HepG2 (cell line): Measurements from ENCODE around the gene RARRES1. TPM values are rescaled to one million over a fixed set of nuclear protein-coding genes. Genes with fewer than 3 reads are reported as not detected.

Source experiments
- ATAC-seq: fragments of 200-7000 bp; cut with Tn5 transposase; 3 replicates; pipeline ENCODE4 v1.9.1; 2020; ENCODE audit warnings: mild to moderate bottlenecking, moderate library complexity
- BruUV-seq: library from RNA; stranded (reverse); fragments of 400-500 nt; replicated peaks from 2 replicates; lab custom pipeline; 2021; lab: Mats Ljungman, UMichigan
- CTCF ChIA-PET: fragments of 300-600 bp; formaldehyde crosslinking; extraction: SDS; loops from one replicate; lab custom pipeline; 2021; ENCODE audit warnings: low total read pairs, inconsistent platforms, low intra/inter-chr PET ratio; lab: Yijun Ruan, JAX
- POLR2A ChIA-PET: fragments of 350-600 bp; sonication (Branson Sonifier 250); formaldehyde crosslinking; loops from one replicate; lab custom pipeline; 2020; ENCODE audit warnings: antibody characterized with exemption, inconsistent platforms; lab: Yijun Ruan, JAX
- DNase-seq: peaks from one replicate; pipeline ENCODE4 v3.0.0-alpha.2; 2015; ENCODE audit warnings: low spot score
- FAIRE-seq: peaks from 3 replicates; lab custom pipeline; 2011; peaks lifted over from hg19 to GRCh38; lab: Jason Lieb, UNC
- H2AFZ ChIP-seq: one replicate; pipeline ENCODE4 v1.6.1; 2011; ENCODE audit warnings: low read length, inconsistent platforms
- H3K27ac ChIP-seq: fragments of 300-600 bp; 3 replicates; pipeline ENCODE4 v1.8.0; 2011; ENCODE audit warnings: mixed run types, mild to moderate bottlenecking, mixed read lengths, low read length, inconsistent platforms; ENCODE audit not compliant: insufficient read depth; ENCODE audit errors: extremely low read length
- H3K27me3 ChIP-seq, 2 experiments: fragments of 200-600 bp in 1 of 2; 2 replicates in 1 of 2; 3 replicates in 1 of 2; pipeline versions ENCODE4 v1.6.0 to v1.8.0; 2011; ENCODE audit warnings: low read length in 2 of 2, mild to moderate bottlenecking in 2 of 2, moderate library complexity in 2 of 2, inconsistent platforms in 1 of 2; ENCODE audit not compliant: insufficient read depth in 2 of 2, control insufficient read depth in 1 of 2
- H3K36me3 ChIP-seq, 2 experiments: fragments of 200-600 bp in 1 of 2; replicated peaks in 1 of 2; 2 replicates in 1 of 2; 3 replicates in 1 of 2; pipeline versions ENCODE4 v1.5.1 to v1.8.0; 2011; ENCODE audit warnings: low read length in 2 of 2, inconsistent platforms in 1 of 2; ENCODE audit not compliant: insufficient read depth in 2 of 2, control insufficient read depth in 1 of 2
- H3K4me1 ChIP-seq: 2 replicates; pipeline ENCODE4 v1.5.1; 2012; ENCODE audit warnings: low read length, inconsistent platforms; ENCODE audit not compliant: insufficient read depth
- H3K4me2 ChIP-seq: 2 replicates; pipeline ENCODE4 v1.6.0; 2011; ENCODE audit warnings: low read depth, low read length, inconsistent platforms
- H3K4me3 ChIP-seq, 3 experiments: fragments of 200-600 bp in 1 of 3; sonication (generic), shearing (Covaris generic) in 1 of 3; replicated peaks in 1 of 3; 2 replicates each; pipeline ENCODE4 v1.5.1; 2011 to 2016; ENCODE audit warnings: low read length in 3 of 3, inconsistent platforms in 2 of 3, low read depth in 2 of 3, mild to moderate bottlenecking in 2 of 3, control low read depth in 1 of 3, mixed read lengths in 1 of 3; ENCODE audit not compliant: insufficient read depth in 1 of 3
- H3K79me2 ChIP-seq: one replicate; pipeline ENCODE4 v1.6.1; 2011; ENCODE audit warnings: low read length, inconsistent platforms; ENCODE audit not compliant: insufficient read depth
- H3K9ac ChIP-seq: 2 replicates; pipeline ENCODE4 v1.6.0; 2011; ENCODE audit warnings: mild to moderate bottlenecking, low read depth, low read length, inconsistent platforms; ENCODE audit not compliant: insufficient read depth
- H3K9me3 ChIP-seq: 2 replicates; pipeline ENCODE4 v1.5.1; 2012; ENCODE audit warnings: mild to moderate bottlenecking, low read length
- H4K20me1 ChIP-seq: 2 replicates; pipeline ENCODE4 v1.6.0; 2011; ENCODE audit warnings: inconsistent platforms, mild to moderate bottlenecking, low read length, moderate library complexity; ENCODE audit not compliant: insufficient read depth
- ATF1 ChIP-seq: IDR thresholded peaks from 2 replicates; pipeline ENCODE4 v1.6.1; 2016; ENCODE audit warnings: mild to moderate bottlenecking, control low read depth
- ATF7 ChIP-seq, 2 experiments: fragments of 450-650 bp in 1 of 2; sonication (generic) in 1 of 2; formaldehyde crosslinking in 1 of 2; IDR thresholded peaks; 2 replicates each; pipeline versions ENCODE4 v1.4.0 to v1.6.1; 2016 to 2020; ENCODE audit warnings: antibody characterized with exemption in 1 of 2, mild to moderate bottlenecking in 1 of 2, missing genetic modification reagents in 1 of 2
- BCL6 ChIP-seq: IDR thresholded peaks from 2 replicates; pipeline ENCODE4 v1.6.1; 2016; ENCODE audit warnings: missing genetic modification reagents, missing compliant biosample characterization
- CREB1 ChIP-seq, 2 experiments: fragments of 450-650 bp in 1 of 2; IDR thresholded peaks; 2 replicates each; pipeline ENCODE4 v1.6.1; 2016 to 2017; ENCODE audit warnings: control low read depth in 1 of 2, mild to moderate bottlenecking in 1 of 2, missing compliant biosample characterization in 1 of 2, missing genetic modification characterization in 1 of 2
- HCFC1 ChIP-seq: fragments of 150-350 bp; IDR thresholded peaks from 2 replicates; pipeline ENCODE4 v1.6.1; 2014; ENCODE audit warnings: low read depth, low read length
- NFE2L2 ChIP-seq: fragments of 150-350 bp; IDR thresholded peaks from 2 replicates; pipeline ENCODE4 v1.6.1; 2014; ENCODE audit warnings: low read length
- PHB2 ChIP-seq: fragments of 450-650 bp; IDR thresholded peaks from 2 replicates; pipeline ENCODE4 v1.6.1; 2018; ENCODE audit not compliant: partially characterized antibody
- PPARG ChIP-seq: conservative IDR thresholded peaks from 2 replicates; pipeline ENCODE4 v1.6.1; 2016; ENCODE audit warnings: missing biosample characterization, missing genetic modification reagents
- RARG ChIP-seq: sonication (generic); formaldehyde crosslinking; IDR thresholded peaks from 2 replicates; pipeline ENCODE4 v1.4.0; 2020; ENCODE audit warnings: low read depth, mild to moderate bottlenecking, missing genetic modification reagents
- RBAK ChIP-seq: sonication (generic); formaldehyde crosslinking; IDR thresholded peaks from 2 replicates; pipeline ENCODE4 v1.5.1; 2020; ENCODE audit warnings: mild to moderate bottlenecking, missing genetic modification reagents
- ZNF263 ChIP-seq: sonication (generic); formaldehyde crosslinking; IDR thresholded peaks from 2 replicates; pipeline ENCODE4 v1.4.0; 2020; ENCODE audit warnings: missing genetic modification reagents
- WGBS: methylation state at CpG from one replicate; pipeline ENCODE4 v1.1.6; 2017; ENCODE audit warnings: low lambda C conversion rate; 5-methylcytosine and 5-hydroxymethylcytosine counted together
- in situ Hi-C: cut with HindIII; loops from 2 replicates; pipeline ENCODE4 v1.10.0; 2017; ENCODE audit warnings: low pct_unique_long_range_greater_than_20kb; ENCODE audit not compliant: extremely low pct_ligation_motif_present
- intact Hi-C: fragments of 100-400 bp; cut with micrococcal nuclease; formaldehyde crosslinking; loops from one replicate; pipeline ENCODE4 v1.10.0; 2022; ENCODE audit not compliant: unreplicated experiment
- polyA plus RNA-seq, 8 experiments: library from polyadenylated mRNA; depleted of rRNA in 3 of 8; stranded (reverse) in 7 of 8; unstranded in 1 of 8; fragments of >200 nt; fragmentation: Illumina TruSeq in 4 of 8; extraction: Trizol in 4 of 8; gene quantifications; 2 replicates each; pipeline versions ENCODE4 v1.2.1 to v1.2.3, GENCODE V29; 2011 to 2016; ENCODE audit warnings: low read depth in 4 of 8, missing spikeins in 1 of 8, mixed read lengths in 1 of 8; ENCODE audit not compliant: insufficient read depth in 1 of 8
- total RNA-seq, 5 experiments: library from RNA; depleted of rRNA; stranded (reverse); fragments of >200 nt; fragmentation: Illumina TruSeq; extraction: Trizol; gene quantifications; 2 replicates each; pipeline ENCODE4 v1.2.3, GENCODE V29; 2016; ENCODE audit warnings: low read depth in 1 of 5
- TF ChIP-seq, protein P1 (sequence below): sonication (generic); formaldehyde crosslinking; IDR thresholded peaks from 2 replicates; pipeline ENCODE4 v1.8.0; 2023; ENCODE audit warnings: mild to moderate bottlenecking, missing genetic modification reagents
- TF ChIP-seq, protein P2 (sequence below): sonication (generic); formaldehyde crosslinking; IDR thresholded peaks from 2 replicates; pipeline ENCODE4 v1.5.1; 2020; ENCODE audit warnings: missing genetic modification reagents, mild to moderate bottlenecking, borderline replicate concordance

The RARRES1 gene
- total and polyA plus RNA-seq, 2 of the 13 experiments (the other 11 are each of a cell fraction or from before 2014, with no cell fraction given), result not detected

DNA sequence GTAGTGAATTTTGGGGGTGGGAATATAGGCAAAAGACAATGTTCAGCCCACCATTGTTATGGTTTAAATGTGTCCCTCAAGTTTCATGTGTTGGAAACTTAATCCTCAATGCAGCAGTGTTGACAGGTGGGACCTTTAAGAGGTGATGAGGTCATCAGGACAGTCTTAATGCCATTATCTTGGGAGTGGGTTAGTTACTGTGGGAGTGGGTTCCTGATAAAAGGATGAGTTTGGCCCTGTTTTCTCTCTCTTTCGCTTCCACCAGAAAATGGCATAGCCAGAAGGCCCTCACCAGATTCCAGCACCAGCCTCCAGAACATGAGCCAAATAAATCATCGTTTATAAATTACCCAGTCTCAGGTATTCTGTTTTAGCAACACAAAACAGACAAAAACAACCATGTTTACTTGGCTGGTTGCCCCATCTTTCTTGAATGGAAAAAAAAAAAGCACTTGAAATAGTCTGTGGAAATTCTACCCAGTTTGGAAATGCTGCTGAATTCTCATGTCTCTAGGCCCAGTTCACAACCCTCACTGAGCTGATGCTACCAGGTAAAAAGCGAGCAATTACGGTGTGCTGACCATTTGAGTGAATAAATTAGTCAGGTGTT, 38.6 kb upstream of the RARRES1 start:
- ATAC-seq (no peak), FAIRE-seq (no peak), DNase-seq (no peak)
- Histone ChIP-seq H3K27ac (no peak overlapping the region), H3K27me3 (no peaks in the 10 kb centered on the region), H2AFZ (no peak overlapping the region), H3K4me3 (no peak overlapping the region), H3K9me3 (no peaks in the 10 kb centered on the region), H3K9ac (no peak overlapping the region), H4K20me1 (no peaks in the 10 kb centered on the region), H3K79me2 (no peaks in the 10 kb centered on the region), H3K4me2 (no peak overlapping the region), H3K36me3 (no peaks in the 10 kb centered on the region), H3K4me1 (peaks cover 58% of the 10 kb centered on the region)
- intact Hi-C loops (no loop called here), in situ Hi-C loops (no loop called here)
- no TSS peak for BruUV-seq
- ChIA-PET CTCF (interaction anchor here (0.8 kb wide), 1 partner anchor 129 kb away, joined by 3 read pairs; no protein-coding TSS in a partner anchor), POLR2A (no interaction called here)
- 99% methylated on average over 4 of the region's 4 CpGs for WGBS
- TF ChIP-seq PHB2 (no peak), RBAK (CRISPR knock-in tag) (no peak), PPARG (CRISPR knock-in tag) (no peak), BCL6 (no peak), HCFC1 (no peak), ZNF263 (CRISPR knock-in tag) (no peak), ATF1 (no peak), NFE2L2 (no peak), ATF7 (IDR thresholded peaks at IDR 0.05) (peak; percentile 60), ATF7 (CRISPR knock-in tag; IDR thresholded peaks at IDR 0.05) (no peak), CREB1 (IDR thresholded peaks at IDR 0.05) (0 out of 2 replicates have a peak, but pooled peaks have one; percentile 2), CREB1 (CRISPR knock-in tag; IDR thresholded peaks at IDR 0.05) (no peak), RARG (CRISPR knock-in tag) (no peak)
- TF ChIP-seq, protein P1, sequence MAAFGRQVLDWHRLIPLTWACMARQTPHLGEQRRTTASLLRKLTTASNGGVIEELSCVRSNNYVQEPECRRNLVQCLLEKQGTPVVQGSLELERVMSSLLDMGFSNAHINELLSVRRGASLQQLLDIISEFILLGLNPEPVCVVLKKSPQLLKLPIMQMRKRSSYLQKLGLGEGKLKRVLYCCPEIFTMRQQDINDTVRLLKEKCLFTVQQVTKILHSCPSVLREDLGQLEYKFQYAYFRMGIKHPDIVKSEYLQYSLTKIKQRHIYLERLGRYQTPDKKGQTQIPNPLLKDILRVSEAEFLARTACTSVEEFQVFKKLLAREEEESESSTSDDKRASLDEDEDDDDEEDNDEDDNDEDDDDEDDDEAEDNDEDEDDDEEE (CRISPR knock-in tag), result no peak
- TF ChIP-seq, protein P2, sequence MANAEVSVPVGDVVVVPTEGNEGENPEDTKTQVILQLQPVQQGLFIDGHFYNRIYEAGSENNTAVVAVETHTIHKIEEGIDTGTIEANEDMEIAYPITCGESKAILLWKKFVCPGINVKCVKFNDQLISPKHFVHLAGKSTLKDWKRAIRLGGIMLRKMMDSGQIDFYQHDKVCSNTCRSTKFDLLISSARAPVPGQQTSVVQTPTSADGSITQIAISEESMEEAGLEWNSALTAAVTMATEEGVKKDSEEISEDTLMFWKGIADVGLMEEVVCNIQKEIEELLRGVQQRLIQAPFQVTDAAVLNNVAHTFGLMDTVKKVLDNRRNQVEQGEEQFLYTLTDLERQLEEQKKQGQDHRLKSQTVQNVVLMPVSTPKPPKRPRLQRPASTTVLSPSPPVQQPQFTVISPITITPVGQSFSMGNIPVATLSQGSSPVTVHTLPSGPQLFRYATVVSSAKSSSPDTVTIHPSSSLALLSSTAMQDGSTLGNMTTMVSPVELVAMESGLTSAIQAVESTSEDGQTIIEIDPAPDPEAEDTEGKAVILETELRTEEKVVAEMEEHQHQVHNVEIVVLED (CRISPR knock-in tag), result no peak
